Right cardiac atrium (tissue), 5 donors: ENCODE results near the gene BIRC5. TPM values are rescaled to one million over a fixed set of nuclear protein-coding genes. Genes with fewer than 3 reads are reported as not detected.

Experiments used
- ATAC-seq, 2 donors: fragments of 200-7000 bp; cut with Tn5 transposase; one replicate each; pipeline versions ENCODE4 v1.8.0 to v1.9.1; 2020; ENCODE audit warnings: moderate library complexity in 2 of 2, mild to moderate bottlenecking in 1 of 2
- DNase-seq, 3 donors: peaks; one replicate each; pipeline ENCODE4 v3.0.0-alpha.2; 2020
- H3K27ac ChIP-seq: one replicate; pipeline ENCODE4 v1.5.1; 2013; ENCODE audit warnings: mild to moderate bottlenecking, low read length, control low read depth, moderate library complexity
- H3K27me3 ChIP-seq: one replicate; pipeline ENCODE4 v1.6.1; 2013; ENCODE audit not compliant: control insufficient read depth, insufficient read depth
- H3K4me1 ChIP-seq: one replicate; pipeline ENCODE4 v1.6.1; 2013; ENCODE audit warnings: low read length; ENCODE audit not compliant: control insufficient read depth, insufficient read depth
- H3K4me3 ChIP-seq: one replicate; pipeline ENCODE4 v1.5.1; 2013; ENCODE audit warnings: low read length, control low read depth
- H3K9me3 ChIP-seq: one replicate; pipeline ENCODE4 v1.6.1; 2013; ENCODE audit warnings: low read length; ENCODE audit not compliant: control insufficient read depth
- WGBS: extraction: QIAGEN DNeasy Blood & Tissue Kit; methylation state at CpG from one replicate; pipeline ENCODE4 v1.1.7; 2013; 5-methylcytosine and 5-hydroxymethylcytosine counted together
- intact Hi-C, 4 donors: fragments of 100-400 bp; cut with DNase I; formaldehyde crosslinking; loops; one replicate each; pipeline versions ENCODE4 v1.11.0 to v1.14.0; 2022 to 2023
- polyA plus RNA-seq: library from polyadenylated mRNA; stranded (reverse); fragments of 200-250 nt; gene quantifications from one replicate; pipeline ENCODE4 v1.2.3, GENCODE V29; 2013
- total RNA-seq, 4 donors: library from RNA; stranded (reverse); fragmentation: NEBNext Ultra II Directional; extraction: Animal tissue kit (Norgen Biotek cat#: 25700); gene quantifications; one replicate each; pipeline ENCODE4 v1.2.1, GENCODE V29; 2021
- donor health status: healthy with polysubstance abuse.
- donor health status: DM: no; HTN: yes; CAD: no.
- donor health status: DM: no; HTN: no; CAD: no.
- donor health status: DM: no; HTN: yes; CAD: no; lungs with severe emphysema.
- donor health status: DM: yes; HTN: yes; CAD: no.

The BIRC5 gene
- total and polyA plus RNA-seq, 5 donors: 0.17 to 1.3 (median 0.70) TPM; not detected in 1

- H3K27me3 ChIP-seq: no peaks in the 10 kb centered on the region
- WGBS: 79% methylated on average over 21 of the region's 21 CpGs
- H3K9me3 ChIP-seq: no peaks in the 10 kb centered on the region
- no peaks in the 10 kb centered on the region for H3K4me1 ChIP-seq
- H3K4me3 ChIP-seq: no peak overlapping the region
- ATAC-seq (peak in 1 of 2 donors; percentile 4), DNase-seq (peak in 1 of 3 donors; percentile 29)
- intact Hi-C loops: no loop called here
- H3K27ac ChIP-seq: no peak overlapping the region
Observed at GRCh38 chr17:78242024-78242742, 28.1 kb downstream of the BIRC5 start.

GRCh38 chr17:78247304-78247703, 33.3 kb downstream of the BIRC5 start:
- H3K4me1 ChIP-seq: no peaks in the 10 kb centered on the region

GRCh38 chr17:78248051-78248914, 34.2 kb downstream of the BIRC5 start:
- H3K27me3 ChIP-seq: no peaks in the 10 kb centered on the region
- ATAC-seq (peak in 1 of 2 donors; percentile 31), DNase-seq (peak in 2 of 3 donors; percentile 29 to 65)
- H3K27ac ChIP-seq: peak overlapping the region; percentile 37
- intact Hi-C loops: loop anchor here in 1 of 4 donors (2.0 kb wide), 1 partner anchor 177 kb away; no protein-coding TSS in a partner anchor
- H3K4me3 ChIP-seq: no peak overlapping the region
- WGBS: 72% methylated on average over 30 of the region's 30 CpGs
- H3K9me3 ChIP-seq: no peaks in the 10 kb centered on the region
- no peaks in the 10 kb centered on the region for H3K4me1 ChIP-seq

More at GRCh38 chr17:78247304-78247703, 33.3 kb downstream of the BIRC5 start:
- H3K9me3 ChIP-seq: no peaks in the 10 kb centered on the region
- H3K4me3 ChIP-seq: no peak overlapping the region
- H3K27ac ChIP-seq: no peak overlapping the region
- ATAC-seq: no peak
- intact Hi-C loops: no loop called here
- DNase-seq: peak in 1 of 3 donors; percentile 10
- WGBS: 82% methylated on average over 8 of the region's 8 CpGs
- no peaks in the 10 kb centered on the region for H3K27me3 ChIP-seq

GRCh38 chr17:78249074-78249817, 35.2 kb downstream of the BIRC5 start:
- Histone ChIP-seq H3K9me3 (no peaks in the 10 kb centered on the region), H3K4me3 (no peak overlapping the region), H3K4me1 (no peaks in the 10 kb centered on the region), H3K27ac (no peak overlapping the region), H3K27me3 (no peaks in the 10 kb centered on the region)
- ATAC-seq (no peak), DNase-seq (peak in 1 of 3 donors; percentile 48)
- intact Hi-C loops: loop anchor here in 1 of 4 donors (2.0 kb wide), 1 partner anchor 176 kb away; no protein-coding TSS in a partner anchor
- 83% methylated on average over 16 of the region's 16 CpGs for WGBS

GRCh38 chr17:78249818-78250806, 36.1 kb downstream of the BIRC5 start:
- H3K27me3 ChIP-seq: no peaks in the 10 kb centered on the region
- intact Hi-C loops: loop anchor here in 3 of 4 donors (2.0 to 10.0 kb wide), 4 partner anchors 138 to 175 kb away; no protein-coding TSS in a partner anchor
- no peaks in the 10 kb centered on the region for H3K4me1 ChIP-seq
- no peaks in the 10 kb centered on the region for H3K9me3 ChIP-seq
- no peak for ATAC-seq
- H3K4me3 ChIP-seq: no peak overlapping the region
- H3K27ac ChIP-seq: no peak overlapping the region
- WGBS: 72% methylated on average over 20 of the region's 20 CpGs
- peak in 1 of 3 donors; percentile 40 for DNase-seq

- Histone ChIP-seq H3K4me1 (peaks cover under 1% of the 10 kb centered on the region), H3K27ac (no peak overlapping the region), H3K9me3 (no peaks in the 10 kb centered on the region), H3K27me3 (no peaks in the 10 kb centered on the region), H3K4me3 (no peak overlapping the region)
- intact Hi-C loops: loop anchor here in 3 of 4 donors (2.0 to 10.0 kb wide), 3 partner anchors 139 to 174 kb away; no protein-coding TSS in a partner anchor
- 31% methylated on average over 27 of the region's 27 CpGs for WGBS
- DNase-seq (peak; percentile 85 to 94 (median 93)), ATAC-seq (peak; percentile 74 to 80)
Observed at GRCh38 chr17:78250891-78251772, 37.1 kb downstream of the BIRC5 start.

- Histone ChIP-seq H3K27me3 (no peaks in the 10 kb centered on the region), H3K27ac (no peak overlapping the region), H3K4me3 (no peak overlapping the region), H3K9me3 (no peaks in the 10 kb centered on the region), H3K4me1 (peaks cover 4% of the 10 kb centered on the region)
- 62% methylated on average over 6 of the region's 6 CpGs for WGBS
- ATAC-seq (no peak), DNase-seq (peak in 1 of 3 donors; percentile 49)
- intact Hi-C loops: loop anchor here in 3 of 4 donors (2.0 to 10.0 kb wide), 3 partner anchors 139 to 173 kb away; no protein-coding TSS in a partner anchor
Observed at GRCh38 chr17:78251773-78252103, 37.7 kb downstream of the BIRC5 start.

GRCh38 chr17:78252111-78252634, 38.1 kb downstream of the BIRC5 start:
- Histone ChIP-seq H3K27ac (no peak overlapping the region), H3K27me3 (no peaks in the 10 kb centered on the region), H3K9me3 (no peaks in the 10 kb centered on the region), H3K4me3 (no peak overlapping the region), H3K4me1 (peaks cover 7% of the 10 kb centered on the region)
- WGBS: 77% methylated on average over 12 of the region's 12 CpGs
- DNase-seq: peak in 2 of 3 donors; percentile 23 to 58
- no peak for ATAC-seq
- intact Hi-C loops: loop anchor here in 3 of 4 donors (5.0 to 10.0 kb wide), 2 partner anchors 140 to 173 kb away; no protein-coding TSS in a partner anchor
